IMR-90 (cell line): Measurements from ENCODE around the gene GCNT4. TPM values are rescaled to one million over a fixed set of nuclear protein-coding genes. Genes with fewer than 3 reads are reported as not detected.
A peak's percentile ranks its signal among the peaks of the same experiment; 100 is the strongest.

Experiments
- ATAC-seq: fragments of 200-7000 bp; cut with Tn5 transposase; 2 replicates; pipeline ENCODE4 v1.9.1; 2020; ENCODE audit warnings: low read depth, mild to moderate bottlenecking, moderate library complexity
- BruUV-seq: library from RNA; stranded (reverse); fragments of 400-500 nt; replicated peaks from 2 replicates; lab custom pipeline; 2021; lab: Mats Ljungman, UMichigan
- CTCF ChIA-PET: fragments of 300-600 bp; formaldehyde crosslinking; extraction: SDS; loops from one replicate; lab custom pipeline; 2021; ENCODE audit warnings: antibody characterized with exemption; lab: Yijun Ruan, JAX
- POLR2A ChIA-PET: fragments of 300-600 bp; sonication (Branson Sonifier 250); formaldehyde crosslinking; loops from one replicate; lab custom pipeline; 2022; ENCODE audit warnings: antibody characterized with exemption; ENCODE audit not compliant: unreplicated experiment; lab: Charles Lee
- DNase-seq: peaks from one replicate; pipeline ENCODE4 v3.0.0; 2013
- H2AFZ ChIP-seq: replicated peaks from 2 replicates; pipeline ENCODE3; 2013; ENCODE audit warnings: low read length, mild to moderate bottlenecking; ENCODE audit not compliant: poor library complexity
- H2AK5ac ChIP-seq: 2 replicates; pipeline ENCODE4 v1.6.1; 2013; ENCODE audit warnings: low read depth, low read length, inconsistent platforms
- H2AK9ac ChIP-seq: replicated peaks from 2 replicates; pipeline ENCODE3; 2013; ENCODE audit warnings: mild to moderate bottlenecking, low read depth, low read length, moderate library complexity; ENCODE audit not compliant: poor library complexity
- H2BK120ac ChIP-seq: 2 replicates; pipeline ENCODE4 v1.6.1; 2013; ENCODE audit warnings: low read depth, low read length, inconsistent platforms
- H2BK15ac ChIP-seq: 3 replicates; pipeline ENCODE4 v1.6.1; 2013; ENCODE audit warnings: low read depth, low read length, inconsistent platforms
- H2BK20ac ChIP-seq: 2 replicates; pipeline ENCODE4 v1.6.1; 2013; ENCODE audit warnings: low read depth, mild to moderate bottlenecking, inconsistent platforms, low read length, moderate library complexity
- H2BK5ac ChIP-seq: 2 replicates; pipeline ENCODE4 v1.6.1; 2013; ENCODE audit warnings: mild to moderate bottlenecking, low read depth, low read length, inconsistent platforms; ENCODE audit not compliant: poor library complexity, severe bottlenecking
- H3K14ac ChIP-seq: replicated peaks from 2 replicates; pipeline ENCODE4 v1.6.1; 2013; ENCODE audit warnings: low read depth, low read length, inconsistent platforms
- H3K18ac ChIP-seq: 2 replicates; pipeline ENCODE4 v1.6.1; 2013; ENCODE audit warnings: low read depth, low read length, control low read depth
- H3K23ac ChIP-seq: 2 replicates; pipeline ENCODE4 v1.6.1; 2013; ENCODE audit warnings: low read depth, low read length, inconsistent platforms
- H3K27ac ChIP-seq: 2 replicates; pipeline ENCODE4 v1.5.1; 2013; ENCODE audit warnings: mild to moderate bottlenecking, control low read depth, low read length; ENCODE audit not compliant: insufficient read depth
- H3K27me3 ChIP-seq: 2 replicates; pipeline ENCODE4 v1.6.1; 2013; ENCODE audit warnings: low read length; ENCODE audit not compliant: control insufficient read depth, insufficient read depth
- H3K36me3 ChIP-seq: 2 replicates; pipeline ENCODE4 v1.6.1; 2013; ENCODE audit warnings: low read length, mixed read lengths; ENCODE audit not compliant: control insufficient read depth, insufficient read depth
- H3K4ac ChIP-seq: 2 replicates; pipeline ENCODE4 v1.6.1; 2013; ENCODE audit warnings: low read depth, low read length, inconsistent platforms
- H3K4me1 ChIP-seq: 2 replicates; pipeline ENCODE4 v1.6.1; 2013; ENCODE audit warnings: low read length, mixed read lengths; ENCODE audit not compliant: control insufficient read depth, insufficient read depth
- H3K4me2 ChIP-seq: 2 replicates; pipeline ENCODE4 v1.6.1; 2013; ENCODE audit warnings: low read depth, mild to moderate bottlenecking, control low read depth, low read length, moderate library complexity
- H3K4me3 ChIP-seq: 2 replicates; pipeline ENCODE4 v1.5.1; 2013; ENCODE audit warnings: low read depth, mild to moderate bottlenecking, control low read depth, low read length, moderate library complexity; ENCODE audit not compliant: insufficient read depth
- H3K56ac ChIP-seq: 2 replicates; pipeline ENCODE4 v1.6.1; 2013; ENCODE audit warnings: low read length, inconsistent platforms; ENCODE audit not compliant: insufficient read depth; ENCODE audit errors: extremely low read depth
- H3K79me1 ChIP-seq, 2 experiments: 2 replicates each; pipeline ENCODE4 v1.6.1; 2013; ENCODE audit warnings: low read length in 2 of 2, inconsistent platforms in 1 of 2, low read depth in 1 of 2
- H3K9ac ChIP-seq: 2 replicates; pipeline ENCODE4 v1.6.1; 2013; ENCODE audit warnings: low read depth, low read length, control low read depth
- H3K9me1 ChIP-seq: 2 replicates; pipeline ENCODE4 v1.6.1; 2013; ENCODE audit warnings: low read length, inconsistent platforms; ENCODE audit not compliant: insufficient read depth
- H3K9me3 ChIP-seq: 2 replicates; pipeline ENCODE4 v1.6.1; 2013; ENCODE audit warnings: low read length; ENCODE audit not compliant: control insufficient read depth, insufficient read depth
- H4K20me1 ChIP-seq: 2 replicates; pipeline ENCODE4 v1.6.1; 2013; ENCODE audit warnings: low read length, inconsistent platforms; ENCODE audit not compliant: insufficient read depth
- H4K5ac ChIP-seq: 2 replicates; pipeline ENCODE4 v1.6.1; 2013; ENCODE audit warnings: mild to moderate bottlenecking, low read depth, low read length, control low read depth
- H4K8ac ChIP-seq, 2 experiments: 2 replicates each; pipeline ENCODE4 v1.6.1; 2013; ENCODE audit warnings: low read depth in 2 of 2, low read length in 2 of 2, control low read depth in 1 of 2, inconsistent platforms in 1 of 2
- H4K91ac ChIP-seq: 2 replicates; pipeline ENCODE4 v1.6.1; 2013; ENCODE audit warnings: low read depth, low read length, inconsistent platforms; ENCODE audit not compliant: insufficient read depth
- BHLHE40 ChIP-seq: fragments of 150-350 bp; IDR thresholded peaks from 2 replicates; pipeline ENCODE4 v1.6.1; 2016; ENCODE audit warnings: mild to moderate bottlenecking, low read depth, low read length
- CEBPB ChIP-seq: IDR thresholded peaks from 2 replicates; pipeline ENCODE4 v1.6.1; 2012; ENCODE audit warnings: low read depth, low read length, improper control_type of control experiment
- CHD1 ChIP-seq: IDR thresholded peaks from 2 replicates; pipeline ENCODE4 v1.6.1; 2012; ENCODE audit warnings: low read depth, low read length, improper control_type of control experiment
- CTCF ChIP-seq: conservative IDR thresholded peaks from 2 replicates; pipeline ENCODE4 v1.5.1; 2012; ENCODE audit warnings: mild to moderate bottlenecking, low read depth, low read length, improper control_type of control experiment
- ELK1 ChIP-seq: fragments of 150-350 bp; IDR thresholded peaks from 2 replicates; pipeline ENCODE4 v1.6.1; 2016; ENCODE audit warnings: low read depth, mild to moderate bottlenecking, low read length, moderate library complexity, borderline replicate concordance
- FOS ChIP-seq: fragments of 150-350 bp; IDR thresholded peaks from 2 replicates; pipeline ENCODE4 v1.6.1; 2016; ENCODE audit warnings: low read depth, low read length
- MAFK ChIP-seq: IDR thresholded peaks from 2 replicates; pipeline ENCODE4 v1.6.1; 2012; ENCODE audit warnings: low read depth, low read length, improper control_type of control experiment
- MAZ ChIP-seq: IDR thresholded peaks from 2 replicates; pipeline ENCODE4 v1.6.1; 2012; ENCODE audit warnings: low read depth, mild to moderate bottlenecking, low read length, improper control_type of control experiment, moderate library complexity, borderline replicate concordance
- MXI1 ChIP-seq: IDR thresholded peaks from 2 replicates; pipeline ENCODE4 v1.6.1; 2012; ENCODE audit warnings: low read depth, mild to moderate bottlenecking, low read length, moderate library complexity, borderline replicate concordance
- NFE2L2 ChIP-seq: fragments of 150-350 bp; IDR thresholded peaks from 2 replicates; pipeline ENCODE4 v1.6.1; 2016; ENCODE audit warnings: low read depth, mild to moderate bottlenecking, low read length
- POLR2A ChIP-seq: IDR thresholded peaks from 2 replicates; pipeline ENCODE4 v1.6.1; 2012; ENCODE audit warnings: mild to moderate bottlenecking, low read depth, low read length
- RAD21 ChIP-seq: IDR thresholded peaks from 2 replicates; pipeline ENCODE4 v1.6.1; 2012; ENCODE audit warnings: low read length, improper control_type of control experiment
- RCOR1 ChIP-seq: IDR thresholded peaks from 2 replicates; pipeline ENCODE4 v1.6.1; 2012; ENCODE audit warnings: mild to moderate bottlenecking, low read length, improper control_type of control experiment; ENCODE audit not compliant: insufficient replicate concordance
- RFX5 ChIP-seq: IDR thresholded peaks from 2 replicates; pipeline ENCODE4 v1.8.0; 2012; ENCODE audit warnings: low read depth, mild to moderate bottlenecking, low read length, moderate library complexity
- USF2 ChIP-seq: fragments of 150-350 bp; IDR thresholded peaks from 2 replicates; pipeline ENCODE4 v1.6.1; 2017; ENCODE audit warnings: mild to moderate bottlenecking, antibody characterized with exemption, low read length, low read depth
- WGBS, 2 experiments: methylation state at CpG; one replicate each; pipeline versions ENCODE4 v1.1.5 to v1.1.7; 2013; ENCODE audit warnings: missing lambda C conversion rate in 2 of 2; ENCODE audit not compliant: insufficient read length in 1 of 2; ENCODE audit errors: extremely low coverage in 2 of 2; 5-methylcytosine and 5-hydroxymethylcytosine counted together
- dilution Hi-C: fragments of 300-500 bp; cut with HindIII; formaldehyde crosslinking; loops from one replicate; pipeline ENCODE4 v1.14.3; 2018; ENCODE audit warnings: low sequenced_read_pairs; ENCODE audit not compliant: unreplicated experiment
- in situ Hi-C: fragments of 300-500 bp; cut with MboI; formaldehyde crosslinking; loops from 3 replicates; pipeline ENCODE4 v1.14.3; 2019; ENCODE audit warnings: low sequenced_read_pairs, inconsistent platforms, mixed read lengths
- intact Hi-C: fragments of 100-400 bp; cut with micrococcal nuclease; formaldehyde crosslinking; loops from 2 replicates; pipeline ENCODE4 v1.10.0; 2022
- polyA plus RNA-seq, 3 experiments: library from polyadenylated mRNA; depleted of rRNA; stranded (reverse); fragments of >200 nt; gene quantifications; 2 replicates each; pipeline ENCODE4 v1.2.3, GENCODE V29; 2012; ENCODE audit warnings: low replicate concordance in 1 of 3
- total RNA-seq: library from RNA; depleted of rRNA; stranded (reverse); fragments of >200 nt; gene quantifications from 2 replicates; pipeline ENCODE4 v1.2.3, GENCODE V29; 2012

Gene GCNT4
- total and polyA plus RNA-seq, 2 of the 4 experiments (the other 2 are of a cell fraction): 0.46 to 1.8 TPM

- Histone ChIP-seq H4K20me1 (peaks cover 7% of the 10 kb centered on the region; the same call in 1 of the 2 replicates), H3K23ac (no peak overlapping the region), H4K8ac (peak overlapping the region in 1 of 2 experiments; percentile 64; a peak in 1 of 4 replicates), H2BK5ac (no peak overlapping the region), H2AK9ac (peak overlapping the region; percentile 51), H2AK5ac (peak overlapping the region; percentile 33), H4K5ac (no peak overlapping the region), H3K9me3 (no peaks in the 10 kb centered on the region), H3K36me3 (peaks cover 6% of the 10 kb centered on the region; the same call in 1 of the 2 replicates), H3K4ac (peak overlapping the region; percentile 30; the same call in 1 of the 2 replicates), H2BK20ac (no peak overlapping the region), H2BK120ac (peak overlapping the region; percentile 36; the same call in 1 of the 2 replicates), H3K14ac (no peak overlapping the region), H2BK15ac (no peak overlapping the region), H3K9ac (no peak overlapping the region), H3K9me1 (peaks cover 31% of the 10 kb centered on the region), H3K27me3 (no peaks in the 10 kb centered on the region), H3K4me1 (peaks cover 21% of the 10 kb centered on the region), H2AFZ (peak overlapping the region; percentile 12), H3K4me2 (no peak overlapping the region), H3K79me1 (peaks cover 3 to 50% of the 10 kb centered on the region in 2 experiments; a peak in 3 of 4 replicates), H3K4me3 (no peak overlapping the region), H4K91ac (no peak overlapping the region), H3K18ac (no peak overlapping the region), H3K56ac (no peak overlapping the region), H3K27ac (no peak overlapping the region)
- intact Hi-C loops (loop anchor here (2.0 to 10.0 kb wide), 5 partner anchors 214 to 1764 kb away; partner anchors contain the start of genes F2RL1, GFM2 and NSA2), dilution Hi-C loops (no loop called here), in situ Hi-C loops (no loop called here)
- CTCF ChIA-PET: interaction anchor here (0.6 to 1.4 kb wide), 8 partner anchors 9 to 274 kb away, joined by 3 to 7 read pairs (median 5); no protein-coding TSS in a partner anchor
- ATAC-seq (no peak), DNase-seq (no peak)
- no peak for TF ChIP-seq CHD1
- no peak for TF ChIP-seq RCOR1
- TF ChIP-seq POLR2A: no peak
- no peak for TF ChIP-seq NFE2L2
- no peak for TF ChIP-seq MAFK
- no peak for TF ChIP-seq MAZ
- TF ChIP-seq RFX5: no peak
- TF ChIP-seq RAD21: peak; percentile 9; the same call in 1 of the 2 replicates
- no peak for TF ChIP-seq USF2
- peak; percentile 34 for TF ChIP-seq CTCF
- TF ChIP-seq BHLHE40: no peak
- TF ChIP-seq MXI1: no peak
- TF ChIP-seq ELK1: no peak
- no peak for TF ChIP-seq CEBPB
- no peak for TF ChIP-seq FOS
- WGBS, 2 experiments: 87% methylated on average over 8 of the region's 11 CpGs; no CpG with 5 or more reads in 1 of the 2 experiments
- no TSS peak for BruUV-seq
- POLR2A ChIA-PET: no interaction called here
Measured at GRCh38 chr5:75050415-75050814, 1.9 kb downstream of the GCNT4 start.
